DOHH2 (cell line): Measurements from ENCODE around the gene NGEF.

Experiments
- H3F3A ChIP-seq: fragments of 200-600 bp; sonication (generic), shearing (Covaris generic); 2 replicates; pipeline ENCODE4 v1.6.0; 2016; ENCODE audit warnings: antibody characterized with exemption, mild to moderate bottlenecking; ENCODE audit not compliant: control insufficient read depth, insufficient read depth
- H3K27ac ChIP-seq: fragments of 200-600 bp; sonication (generic); 2 replicates; pipeline ENCODE4 v1.5.1; 2014; ENCODE audit warnings: low read depth, mild to moderate bottlenecking, low read length, moderate library complexity
- H3K27me3 ChIP-seq: fragments of 200-600 bp; sonication (generic); 2 replicates; pipeline ENCODE4 v1.6.1; 2014; ENCODE audit warnings: mild to moderate bottlenecking, low read length, mixed read lengths; ENCODE audit not compliant: control insufficient read depth
- H3K36me3 ChIP-seq: fragments of 200-600 bp; sonication (generic); 2 replicates; pipeline ENCODE4 v1.6.1; 2014; ENCODE audit warnings: mild to moderate bottlenecking, low read length, moderate library complexity, mixed read lengths; ENCODE audit not compliant: control insufficient read depth
- H3K4me1 ChIP-seq: fragments of 200-600 bp; sonication (generic); 2 replicates; pipeline ENCODE4 v1.6.1; 2014; ENCODE audit warnings: mild to moderate bottlenecking, low read length, mixed read lengths; ENCODE audit not compliant: control insufficient read depth
- H3K4me2 ChIP-seq: fragments of 200-600 bp; sonication (generic); 2 replicates; pipeline ENCODE4 v1.6.0; 2014; ENCODE audit warnings: mild to moderate bottlenecking, low read length, moderate library complexity
- H3K4me3 ChIP-seq: fragments of 200-600 bp; sonication (generic); 2 replicates; pipeline ENCODE4 v1.5.1; 2014; ENCODE audit warnings: mild to moderate bottlenecking, low read length, mixed read lengths
- H3K79me2 ChIP-seq: fragments of 200-600 bp; sonication (generic); 2 replicates; pipeline ENCODE4 v1.6.1; 2014; ENCODE audit warnings: mild to moderate bottlenecking, low read length, mixed read lengths; ENCODE audit not compliant: control insufficient read depth
- H3K9me2 ChIP-seq: fragments of 200-600 bp; sonication (generic); replicated peaks from 2 replicates; pipeline ENCODE4 v1.6.1; 2014; ENCODE audit warnings: mild to moderate bottlenecking, low read length, mixed read lengths; ENCODE audit not compliant: control insufficient read depth
- H3K9me3 ChIP-seq: fragments of 200-600 bp; sonication (generic); 2 replicates; pipeline ENCODE4 v1.6.1; 2014; ENCODE audit warnings: antibody characterized with exemption, low read length, mixed read lengths; ENCODE audit not compliant: control insufficient read depth, insufficient read depth
- H4K20me1 ChIP-seq: fragments of 200-600 bp; sonication (generic); 2 replicates; pipeline ENCODE4 v1.6.0; 2014; ENCODE audit warnings: low read depth, mild to moderate bottlenecking, antibody characterized with exemption, low read length, moderate library complexity; ENCODE audit not compliant: control insufficient read depth, insufficient read depth
- EZH2phosphoT487 ChIP-seq: fragments of 200-600 bp; sonication (generic); IDR thresholded peaks from 2 replicates; pipeline ENCODE4 v1.6.1; 2017; ENCODE audit warnings: borderline replicate concordance, mild to moderate bottlenecking, antibody characterized with exemption, low read length, moderate library complexity, mixed read lengths
- TF ChIP-seq, protein P1 (sequence below): fragments of 200-600 bp; sonication (generic); IDR thresholded peaks from one replicate; pipeline ENCODE4 v1.5.1; 2014; ENCODE audit warnings: antibody characterized with exemption, mild to moderate bottlenecking, low read depth, low read length; ENCODE audit not compliant: poor library complexity, severe bottlenecking

NGEF gene

DNA sequence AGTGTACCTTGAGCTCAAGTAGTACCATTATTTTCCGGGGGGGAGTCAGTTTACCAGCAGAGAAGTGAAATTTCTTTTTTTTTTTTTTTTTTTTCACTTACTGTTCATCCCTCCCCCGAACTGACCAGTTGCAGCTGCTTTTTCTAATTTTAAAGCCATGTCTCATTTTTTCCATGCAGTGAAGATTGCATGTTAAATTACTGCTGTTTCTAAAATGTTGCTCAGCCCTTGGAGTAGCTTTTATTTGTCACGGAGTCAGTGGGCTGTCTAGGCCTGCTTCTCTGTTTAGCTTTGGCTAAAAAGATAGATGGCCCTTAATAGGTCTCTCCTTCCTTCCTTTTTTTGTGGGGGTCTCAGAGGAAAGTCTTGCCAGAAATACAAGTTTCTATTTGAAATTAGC lies 70.2 kb downstream of the NGEF start:
- Histone ChIP-seq H3F3A (no peaks in the 10 kb centered on the region), H3K9me3 (no peaks in the 10 kb centered on the region), H3K4me1 (no peaks in the 10 kb centered on the region), H3K4me3 (no peak overlapping the region), H3K9me2 (no peaks in the 10 kb centered on the region), H4K20me1 (no peaks in the 10 kb centered on the region), H3K36me3 (no peaks in the 10 kb centered on the region), H3K79me2 (no peaks in the 10 kb centered on the region), H3K4me2 (no peak overlapping the region), H3K27me3 (peaks cover 7% of the 10 kb centered on the region), H3K27ac (no peak overlapping the region)
- TF ChIP-seq, protein P1, sequence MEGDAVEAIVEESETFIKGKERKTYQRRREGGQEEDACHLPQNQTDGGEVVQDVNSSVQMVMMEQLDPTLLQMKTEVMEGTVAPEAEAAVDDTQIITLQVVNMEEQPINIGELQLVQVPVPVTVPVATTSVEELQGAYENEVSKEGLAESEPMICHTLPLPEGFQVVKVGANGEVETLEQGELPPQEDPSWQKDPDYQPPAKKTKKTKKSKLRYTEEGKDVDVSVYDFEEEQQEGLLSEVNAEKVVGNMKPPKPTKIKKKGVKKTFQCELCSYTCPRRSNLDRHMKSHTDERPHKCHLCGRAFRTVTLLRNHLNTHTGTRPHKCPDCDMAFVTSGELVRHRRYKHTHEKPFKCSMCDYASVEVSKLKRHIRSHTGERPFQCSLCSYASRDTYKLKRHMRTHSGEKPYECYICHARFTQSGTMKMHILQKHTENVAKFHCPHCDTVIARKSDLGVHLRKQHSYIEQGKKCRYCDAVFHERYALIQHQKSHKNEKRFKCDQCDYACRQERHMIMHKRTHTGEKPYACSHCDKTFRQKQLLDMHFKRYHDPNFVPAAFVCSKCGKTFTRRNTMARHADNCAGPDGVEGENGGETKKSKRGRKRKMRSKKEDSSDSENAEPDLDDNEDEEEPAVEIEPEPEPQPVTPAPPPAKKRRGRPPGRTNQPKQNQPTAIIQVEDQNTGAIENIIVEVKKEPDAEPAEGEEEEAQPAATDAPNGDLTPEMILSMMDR = no peak
- no peak for TF ChIP-seq EZH2phosphoT487

DNA sequence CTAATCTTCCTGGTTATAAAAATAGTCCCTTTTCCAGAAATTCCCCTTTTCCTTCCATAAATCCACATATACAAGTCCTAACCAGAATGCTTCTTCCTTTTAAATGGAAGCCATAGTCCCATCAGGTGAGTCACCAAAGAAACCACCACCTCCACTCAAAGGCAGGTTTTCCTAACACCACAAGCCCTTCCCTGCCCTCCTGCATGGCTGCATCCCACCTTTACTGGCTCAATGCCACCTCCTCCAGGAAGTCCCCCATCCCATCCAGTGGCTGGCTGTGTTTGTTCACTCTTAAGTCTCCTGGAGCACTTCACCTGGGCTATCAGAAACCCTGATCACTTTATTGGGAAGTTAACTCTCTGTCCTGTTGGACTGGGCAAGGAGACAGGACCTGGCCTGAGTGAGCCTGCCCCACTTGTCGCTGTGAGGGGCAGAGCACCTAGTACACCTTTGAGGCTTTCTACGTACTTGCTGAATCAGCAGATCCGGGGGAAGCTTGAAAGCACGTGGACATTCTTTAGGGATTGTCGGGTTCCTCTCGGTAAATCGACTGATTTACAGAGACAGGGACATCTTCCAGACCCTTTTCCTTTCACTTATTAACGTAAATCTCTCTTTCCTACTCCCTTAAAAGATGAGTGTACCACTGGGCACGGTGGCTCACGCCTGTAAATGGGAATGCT lies 71.0 kb downstream of the NGEF start:
- no peak for TF ChIP-seq EZH2phosphoT487
- TF ChIP-seq, protein P1 = no peak
- no peaks in the 10 kb centered on the region for H3K9me3 ChIP-seq
- H3K4me1 ChIP-seq = no peaks in the 10 kb centered on the region
- H4K20me1 ChIP-seq = no peaks in the 10 kb centered on the region
- no peak overlapping the region for H3K4me2 ChIP-seq
- no peaks in the 10 kb centered on the region for H3K79me2 ChIP-seq
- no peak overlapping the region for H3K27ac ChIP-seq
- no peaks in the 10 kb centered on the region for H3F3A ChIP-seq
- H3K27me3 ChIP-seq = peaks cover 12% of the 10 kb centered on the region
- no peaks in the 10 kb centered on the region for H3K36me3 ChIP-seq
- no peak overlapping the region for H3K4me3 ChIP-seq
- no peaks in the 10 kb centered on the region for H3K9me2 ChIP-seq

DNA sequence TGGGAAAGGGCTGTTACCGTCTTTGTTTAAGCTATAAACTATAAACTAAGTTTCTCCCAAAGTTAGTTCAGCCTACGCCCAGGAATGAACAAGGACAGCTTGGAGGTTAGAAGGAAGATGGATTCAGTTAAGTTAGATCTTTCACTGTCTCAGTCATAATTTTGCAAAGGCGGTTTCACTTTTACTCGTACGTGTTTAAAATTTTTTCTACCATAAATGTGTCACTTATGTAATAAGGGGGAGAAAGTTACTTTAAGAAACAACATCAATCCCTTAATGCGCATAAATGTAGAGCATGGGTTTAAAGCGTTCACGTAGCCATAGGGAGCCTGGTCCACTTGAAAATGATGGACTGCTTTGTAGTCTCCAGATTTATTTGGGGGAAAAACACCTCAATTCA lies 71.7 kb downstream of the NGEF start:
- Histone ChIP-seq H3F3A (no peaks in the 10 kb centered on the region), H3K79me2 (no peaks in the 10 kb centered on the region), H3K27ac (no peak overlapping the region), H3K9me2 (no peaks in the 10 kb centered on the region), H4K20me1 (no peaks in the 10 kb centered on the region), H3K9me3 (no peaks in the 10 kb centered on the region), H3K27me3 (peaks cover 15% of the 10 kb centered on the region), H3K4me3 (no peak overlapping the region), H3K36me3 (no peaks in the 10 kb centered on the region), H3K4me2 (no peak overlapping the region), H3K4me1 (no peaks in the 10 kb centered on the region)
- TF ChIP-seq EZH2phosphoT487 = no peak
- TF ChIP-seq, protein P1 = no peak
